ENCODE results near the gene PSMG2. TPM values are rescaled to one million over a fixed set of nuclear protein-coding genes. Genes with fewer than 3 reads are reported as not detected.

The PSMG2 gene
- total RNA-seq, 1 donor, result 126 TPM

GRCh38 chr18:12721495-12722275 is 18.8 kb downstream of the PSMG2 start:
- no peak for TF ChIP-seq CTCF (IDR thresholded peaks at IDR 0.05; ENCODE audit: insufficient read depth, low read length)
- no peak overlapping the region for H3K4me3 ChIP-seq (ENCODE audit: low read depth, low read length)
- no peak for DNase-seq (ENCODE audit: low read depth)

DNA sequence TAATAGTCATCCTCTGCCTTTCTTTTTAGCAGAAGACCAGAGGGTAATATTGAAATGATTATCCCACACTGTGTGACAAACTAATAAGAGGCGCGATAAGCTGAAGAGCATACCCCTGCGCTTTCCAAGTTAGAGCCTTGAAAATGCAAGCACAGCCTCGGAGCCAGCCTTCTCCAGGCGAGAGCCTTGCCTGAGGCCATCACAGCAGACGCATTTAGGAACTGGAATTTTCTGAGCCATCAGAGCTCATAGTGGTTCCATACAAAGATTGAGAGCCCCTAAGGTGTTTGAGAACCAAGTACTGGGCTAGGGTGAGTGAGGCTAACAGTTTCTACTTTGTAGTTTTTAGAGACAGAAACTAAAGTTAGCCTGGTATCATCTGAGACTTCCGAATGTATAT is 19.9 kb downstream of the PSMG2 start:
- no peak for DNase-seq (ENCODE audit: low read depth)
- TF ChIP-seq CTCF (IDR thresholded peaks at IDR 0.05; ENCODE audit: insufficient read depth, low read length), result no peak
- H3K4me3 ChIP-seq (ENCODE audit: low read depth, low read length), result no peak overlapping the region

DNA sequence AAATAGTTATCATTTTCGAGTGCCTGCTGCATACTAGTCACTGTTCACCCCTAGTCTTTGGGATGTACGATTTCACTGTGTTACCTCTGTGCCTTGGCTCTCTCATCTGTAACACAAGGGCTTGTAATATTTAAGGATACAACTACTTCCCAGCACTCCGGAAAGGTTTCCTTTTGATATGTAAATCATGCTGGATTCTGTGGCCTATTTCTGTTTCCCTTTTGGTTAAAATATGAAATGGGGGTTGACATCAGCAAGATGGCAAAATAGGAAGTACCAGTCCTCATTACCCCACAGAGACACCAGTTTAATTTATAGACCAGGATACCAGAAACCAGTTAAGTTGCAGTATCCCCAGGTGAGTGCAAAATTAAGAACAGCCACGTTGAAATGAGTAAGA is 23.5 kb downstream of the PSMG2 start:
- no peak for DNase-seq (ENCODE audit: low read depth)
- H3K4me3 ChIP-seq (ENCODE audit: low read depth, low read length), result no peak overlapping the region
- no peak for TF ChIP-seq CTCF (IDR thresholded peaks at IDR 0.05; ENCODE audit: insufficient read depth, low read length)

- no peak overlapping the region for H3K4me3 ChIP-seq (ENCODE audit: low read depth, low read length)
- DNase-seq (ENCODE audit: low read depth), result peak; percentile 85
- TF ChIP-seq CTCF (IDR thresholded peaks at IDR 0.05; ENCODE audit: insufficient read depth, low read length), result peak; percentile 88
Observed at GRCh38 chr18:12726774-12727550, 24.1 kb downstream of the PSMG2 start.

DNA sequence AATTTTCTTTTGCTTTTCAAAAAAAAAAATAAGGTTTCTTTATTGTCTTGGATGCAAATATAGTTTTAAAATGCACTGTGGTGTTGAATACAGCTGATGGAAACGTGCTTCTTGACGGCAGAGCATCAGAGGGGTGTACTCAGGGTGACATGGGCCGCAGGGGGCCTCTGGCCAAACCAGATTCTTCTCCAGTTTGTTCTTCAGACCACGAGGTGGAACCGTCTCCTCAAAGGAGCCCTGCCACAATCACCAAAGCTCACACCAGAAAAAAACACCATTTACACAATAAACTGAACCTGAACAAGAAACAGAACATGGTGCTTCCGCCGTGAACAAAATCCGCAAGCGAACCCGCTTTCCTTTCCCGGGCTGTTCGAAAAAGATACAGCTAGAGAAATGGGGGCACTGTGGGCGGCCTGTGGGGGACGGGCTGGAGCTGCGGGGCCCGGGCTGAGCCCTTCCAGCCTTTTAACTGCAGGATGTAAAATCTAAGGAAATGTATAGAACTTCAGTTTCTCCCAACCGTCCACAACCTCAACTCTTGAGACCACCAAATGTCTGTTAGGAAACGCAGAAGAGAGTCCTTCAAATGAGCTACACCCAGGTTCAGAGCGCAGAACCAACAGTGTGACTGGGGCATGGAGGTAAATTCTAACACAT is 34.5 kb downstream of the PSMG2 start:
- no peak for TF ChIP-seq CTCF (IDR thresholded peaks at IDR 0.05; ENCODE audit: insufficient read depth, low read length)
- H3K4me3 ChIP-seq (ENCODE audit: low read depth, low read length), result no peak overlapping the region
- no peak for DNase-seq (ENCODE audit: low read depth)

DNA sequence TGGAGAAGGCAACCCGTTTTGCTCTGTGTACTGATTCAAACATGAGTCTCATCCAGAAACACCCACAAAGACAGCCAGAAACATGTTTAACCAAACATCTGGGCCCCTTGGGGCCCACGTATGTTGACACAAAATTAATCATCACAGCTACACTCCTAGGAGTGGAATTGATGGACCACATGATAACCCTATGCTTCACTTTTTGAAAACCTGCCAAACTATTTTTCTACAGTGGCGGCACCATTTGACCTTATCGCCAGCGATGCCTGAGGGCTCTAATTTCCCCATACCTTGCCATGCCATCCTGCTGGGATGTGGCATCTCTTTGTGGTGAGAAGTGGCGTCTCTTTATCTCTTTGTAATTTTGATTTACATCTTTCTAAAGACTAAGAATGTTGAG is 38.5 kb downstream of the PSMG2 start:
- no peak overlapping the region for H3K4me3 ChIP-seq (ENCODE audit: low read depth, low read length)
- peak; percentile 53 for DNase-seq (ENCODE audit: low read depth)
- no peak for TF ChIP-seq CTCF (IDR thresholded peaks at IDR 0.05; ENCODE audit: insufficient read depth, low read length)
